Activated CD4-positive, alpha-beta memory T cell treated with anti-CD3 and anti-CD28 coated beads, Interleukin-2, amount 10 ng/mL, durations not matched to agents 7 days and 5 days (primary cell): ENCODE data around the gene PABPN1L. TPM values are rescaled to one million over a fixed set of nuclear protein-coding genes. Genes with fewer than 3 reads are reported as not detected.

Experiments used
- CTCF ChIA-PET: fragments of 350-600 bp; sonication (Branson Sonifier 250); formaldehyde crosslinking; loops from one replicate; lab custom pipeline; 2021; ENCODE audit warnings: antibody characterized with exemption, inconsistent platforms; lab: Charles Lee
- POLR2A ChIA-PET: fragments of 350-600 bp; sonication (Branson Sonifier 250); formaldehyde crosslinking; loops from one replicate; lab custom pipeline; 2021; ENCODE audit warnings: antibody characterized with exemption; lab: Charles Lee
- DNase-seq: peaks from one replicate; pipeline ENCODE4 v3.0.0-alpha.2; 2020
- H3K27ac Mint-ChIP-seq: one replicate; pipeline ENCODE4 v1.8.0; 2021; ENCODE audit warnings: mild to moderate bottlenecking, mixed read lengths
- H3K27me3 Mint-ChIP-seq: one replicate; pipeline ENCODE4 v1.8.0; 2021; ENCODE audit warnings: mixed read lengths
- H3K36me3 Mint-ChIP-seq: one replicate; pipeline ENCODE4 v1.8.0; 2021; ENCODE audit warnings: low read depth, mixed read lengths
- H3K4me1 Mint-ChIP-seq: one replicate; pipeline ENCODE4 v1.8.0; 2021; ENCODE audit warnings: mixed read lengths
- H3K4me3 Mint-ChIP-seq: one replicate; pipeline ENCODE4 v1.8.0; 2021; ENCODE audit warnings: mild to moderate bottlenecking, mixed read lengths
- H3K9me3 Mint-ChIP-seq: one replicate; pipeline ENCODE4 v1.8.0; 2021; ENCODE audit warnings: mixed read lengths
- total RNA-seq, 2 experiments: library from RNA; stranded (reverse); gene quantifications; one replicate each; pipeline ENCODE4 v1.2.3, GENCODE V29; 2021

Gene PABPN1L
- total RNA-seq, 2 experiments from 2014 or later = not detected

GRCh38 chr16:88884569-88885271 is 18.3 kb upstream of the PABPN1L start:
- POLR2A ChIA-PET = no interaction called here
- Mint-ChIP-seq H3K36me3 (no peaks in the 10 kb centered on the region), H3K27me3 (no peaks in the 10 kb centered on the region), H3K4me3 (no peak overlapping the region), H3K4me1 (peaks cover 2% of the 10 kb centered on the region), H3K27ac (no peak overlapping the region), H3K9me3 (no peaks in the 10 kb centered on the region)
- CTCF ChIA-PET = no interaction called here
- no peak for DNase-seq

DNA sequence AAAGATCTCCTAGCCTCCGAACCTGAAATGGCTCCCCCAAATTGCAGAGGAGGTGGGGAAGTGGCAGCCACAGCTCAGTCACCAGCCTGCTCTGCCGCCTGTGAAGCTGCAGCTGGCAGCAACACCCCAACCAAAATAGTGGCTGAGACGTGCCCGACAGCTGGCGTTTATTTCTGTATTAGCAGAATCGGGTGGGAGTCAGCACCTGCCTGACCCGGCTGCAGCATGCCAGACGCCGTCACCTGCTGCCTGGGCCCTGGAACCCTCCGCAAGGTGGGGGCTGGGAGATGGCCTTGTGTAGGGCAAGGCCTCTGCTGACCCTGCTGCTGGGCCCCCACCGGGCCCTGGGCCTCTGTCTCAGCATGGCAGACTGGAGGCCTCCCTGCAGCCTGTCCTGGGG is 17.5 kb upstream of the PABPN1L start:
- peaks cover 2% of the 10 kb centered on the region for H3K4me1 Mint-ChIP-seq
- CTCF ChIA-PET = no interaction called here
- H3K4me3 Mint-ChIP-seq = no peak overlapping the region
- POLR2A ChIA-PET = no interaction called here
- DNase-seq = no peak
- H3K9me3 Mint-ChIP-seq = no peaks in the 10 kb centered on the region
- H3K27me3 Mint-ChIP-seq = no peaks in the 10 kb centered on the region
- H3K27ac Mint-ChIP-seq = no peak overlapping the region
- H3K36me3 Mint-ChIP-seq = no peaks in the 10 kb centered on the region

DNA sequence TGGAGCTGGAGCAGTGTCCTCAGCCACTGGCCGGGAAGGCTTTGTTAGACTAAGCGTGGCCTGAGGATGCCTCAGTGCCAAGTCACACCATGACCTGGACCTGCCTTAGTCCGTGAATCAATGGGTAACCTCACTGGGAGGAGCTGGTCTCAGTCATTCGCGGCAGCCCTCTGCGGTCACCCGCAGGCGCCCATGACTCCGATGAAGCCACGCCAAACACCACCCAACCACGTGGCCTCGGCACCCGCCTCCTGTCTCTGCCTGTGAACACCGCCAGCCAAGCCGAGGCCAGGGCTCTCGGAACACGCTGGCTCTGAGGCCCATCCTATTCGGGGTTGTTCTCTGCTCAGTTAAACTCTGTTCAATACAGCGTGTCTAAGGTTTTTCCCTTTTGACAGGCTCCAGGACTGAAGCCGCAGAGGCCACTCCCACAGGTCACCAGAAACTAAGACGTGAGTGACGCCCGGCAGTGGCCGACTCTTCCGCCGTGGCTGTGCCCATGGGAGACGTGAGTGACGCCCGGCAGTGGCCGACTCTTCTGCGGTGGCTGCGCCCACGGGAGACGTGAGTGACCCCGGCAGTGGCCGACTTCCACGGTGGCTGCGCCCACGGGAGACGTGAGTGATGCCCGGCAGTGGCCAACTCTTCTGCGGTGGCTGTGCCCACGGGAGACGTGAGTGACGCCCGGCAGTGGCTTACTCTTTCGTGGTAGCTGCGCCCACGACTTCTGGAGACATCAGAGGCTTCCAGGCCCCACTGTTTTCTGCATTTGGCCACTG is 16.8 kb upstream of the PABPN1L start:
- Mint-ChIP-seq H3K27me3 (no peaks in the 10 kb centered on the region), H3K9me3 (no peaks in the 10 kb centered on the region), H3K4me3 (no peak overlapping the region), H3K4me1 (peaks cover 2% of the 10 kb centered on the region), H3K36me3 (no peaks in the 10 kb centered on the region), H3K27ac (no peak overlapping the region)
- no peak for DNase-seq
- ChIA-PET POLR2A (no interaction called here), CTCF (no interaction called here)

DNA sequence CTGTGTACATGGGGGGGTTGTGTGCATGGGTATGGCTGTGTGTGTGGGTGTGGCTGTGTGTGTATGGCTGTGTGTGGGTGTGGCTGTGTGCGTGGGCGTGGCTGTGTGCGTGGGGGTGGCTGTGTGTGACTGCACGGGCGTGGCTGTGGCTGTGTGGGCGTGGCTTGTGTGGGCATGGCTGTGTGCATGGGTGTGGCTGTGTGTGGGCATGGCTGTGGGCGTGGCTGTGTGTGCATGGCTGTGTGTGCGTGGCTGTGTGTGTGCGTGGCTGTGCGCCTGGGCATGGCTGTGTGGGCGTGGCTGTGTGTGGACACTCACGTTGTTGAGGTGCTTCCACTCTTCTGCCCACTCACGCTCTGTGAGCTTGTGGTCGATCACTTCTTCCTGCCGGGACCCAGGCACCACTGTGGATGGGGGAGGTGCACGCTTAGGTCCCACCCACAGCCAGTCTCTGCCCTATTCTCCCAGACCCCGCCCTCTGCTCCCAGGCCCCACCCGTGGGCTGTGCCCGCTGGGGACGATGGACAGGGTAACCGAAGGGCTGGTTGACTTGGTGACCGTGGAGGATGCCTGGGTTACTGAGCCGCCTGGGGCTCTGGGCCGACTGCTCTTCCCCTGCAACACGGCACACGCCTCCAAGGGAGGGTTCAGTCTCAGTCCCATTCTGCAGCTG is 16.0 kb upstream of the PABPN1L start:
- POLR2A ChIA-PET = no interaction called here
- peaks cover 2% of the 10 kb centered on the region for H3K4me1 Mint-ChIP-seq

DNA sequence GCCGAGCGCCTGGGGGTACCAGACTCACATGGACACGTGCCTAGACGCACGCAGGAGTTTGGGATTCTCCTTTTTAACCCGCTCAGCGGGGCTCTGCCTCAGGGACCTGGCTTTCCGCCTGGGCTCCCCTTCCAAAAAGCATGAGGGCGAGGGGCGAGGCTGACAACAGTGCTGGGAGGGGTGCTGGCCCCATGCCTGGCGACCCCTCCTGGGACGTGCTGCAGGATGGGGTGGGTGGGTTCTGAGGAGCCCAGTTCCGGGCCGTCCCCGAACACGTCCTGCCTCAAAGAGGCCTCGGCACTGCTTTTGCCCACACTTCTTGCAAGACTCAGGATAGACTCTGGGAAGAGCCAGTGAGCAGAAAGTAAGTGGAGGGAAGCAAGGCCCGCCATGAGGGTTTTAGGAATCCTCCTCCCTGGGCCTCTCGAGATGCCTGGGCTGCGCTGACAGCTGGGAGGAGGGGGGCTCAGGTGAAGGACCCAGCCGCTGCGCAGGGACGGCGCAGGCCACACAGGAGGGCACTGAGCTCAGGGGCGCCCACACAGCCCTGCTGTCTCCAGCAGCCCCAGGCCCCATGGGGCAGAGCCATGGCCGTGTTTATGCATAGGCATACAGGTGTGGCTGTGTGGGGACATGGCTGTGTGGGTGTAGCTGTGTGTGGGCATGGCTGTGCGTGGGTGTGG is 15.4 kb upstream of the PABPN1L start:
- no peaks in the 10 kb centered on the region for H3K27me3 Mint-ChIP-seq
- CTCF ChIA-PET = no interaction called here
- no peak overlapping the region for H3K27ac Mint-ChIP-seq

More for the DNA sequence above, 16.0 kb upstream of the PABPN1L start:
- no peaks in the 10 kb centered on the region for H3K36me3 Mint-ChIP-seq
- peak; percentile 37 for DNase-seq
- no peak overlapping the region for H3K4me3 Mint-ChIP-seq
- CTCF ChIA-PET = no interaction called here
- H3K27me3 Mint-ChIP-seq = no peaks in the 10 kb centered on the region
- H3K27ac Mint-ChIP-seq = no peak overlapping the region
- H3K9me3 Mint-ChIP-seq = no peaks in the 10 kb centered on the region

GRCh38 chr16:88881007-88881615 is 14.7 kb upstream of the PABPN1L start:
- H3K27me3 Mint-ChIP-seq = no peaks in the 10 kb centered on the region
- POLR2A ChIA-PET = interaction anchor here (0.6 kb wide), 1 partner anchor 23 kb away, joined by 3 read pairs; no protein-coding TSS in a partner anchor
- H3K4me1 Mint-ChIP-seq = peaks cover 2% of the 10 kb centered on the region
- H3K9me3 Mint-ChIP-seq = no peaks in the 10 kb centered on the region
- no peak overlapping the region for H3K4me3 Mint-ChIP-seq
- no peak overlapping the region for H3K27ac Mint-ChIP-seq
- CTCF ChIA-PET = no interaction called here
- DNase-seq = no peak
- no peaks in the 10 kb centered on the region for H3K36me3 Mint-ChIP-seq

More for the DNA sequence above, 15.4 kb upstream of the PABPN1L start:
- Mint-ChIP-seq H3K4me3 (no peak overlapping the region), H3K9me3 (no peaks in the 10 kb centered on the region), H3K36me3 (no peaks in the 10 kb centered on the region), H3K4me1 (peaks cover 2% of the 10 kb centered on the region)
- no peak for DNase-seq
- POLR2A ChIA-PET = no interaction called here

- ChIA-PET POLR2A (interaction anchor here (0.6 kb wide), 1 partner anchor 23 kb away, joined by 3 read pairs; no protein-coding TSS in a partner anchor), CTCF (no interaction called here)
- Mint-ChIP-seq H3K4me1 (peaks cover 3% of the 10 kb centered on the region), H3K9me3 (no peaks in the 10 kb centered on the region), H3K4me3 (no peak overlapping the region), H3K36me3 (no peaks in the 10 kb centered on the region), H3K27ac (no peak overlapping the region), H3K27me3 (no peaks in the 10 kb centered on the region)
- no peak for DNase-seq
Measured at GRCh38 chr16:88880226-88881006, 14.0 kb upstream of the PABPN1L start.

GRCh38 chr16:88879788-88880055 is 13.3 kb upstream of the PABPN1L start:
- ChIA-PET POLR2A (no interaction called here), CTCF (no interaction called here)
- Mint-ChIP-seq H3K4me3 (no peak overlapping the region), H3K9me3 (no peaks in the 10 kb centered on the region), H3K4me1 (peaks cover 3% of the 10 kb centered on the region), H3K27me3 (no peaks in the 10 kb centered on the region), H3K36me3 (no peaks in the 10 kb centered on the region), H3K27ac (no peak overlapping the region)
- no peak for DNase-seq

GRCh38 chr16:88878967-88879787 is 12.7 kb upstream of the PABPN1L start:
- no peak for DNase-seq
- H3K27me3 Mint-ChIP-seq = no peaks in the 10 kb centered on the region
- H3K4me1 Mint-ChIP-seq = peaks cover 3% of the 10 kb centered on the region
- CTCF ChIA-PET = no interaction called here
- no peak overlapping the region for H3K27ac Mint-ChIP-seq
- no peak overlapping the region for H3K4me3 Mint-ChIP-seq
- H3K36me3 Mint-ChIP-seq = no peaks in the 10 kb centered on the region
- POLR2A ChIA-PET = no interaction called here
- no peaks in the 10 kb centered on the region for H3K9me3 Mint-ChIP-seq

GRCh38 chr16:88878356-88878755 is 11.9 kb upstream of the PABPN1L start:
- Mint-ChIP-seq H3K27ac (no peak overlapping the region), H3K4me3 (no peak overlapping the region), H3K27me3 (no peaks in the 10 kb centered on the region), H3K4me1 (peaks cover 3% of the 10 kb centered on the region), H3K36me3 (no peaks in the 10 kb centered on the region), H3K9me3 (no peaks in the 10 kb centered on the region)
- ChIA-PET CTCF (no interaction called here), POLR2A (no interaction called here)
- DNase-seq = no peak

- Mint-ChIP-seq H3K4me3 (no peak overlapping the region), H3K27ac (no peak overlapping the region)
- POLR2A ChIA-PET = no interaction called here
Measured at GRCh38 chr16:88877564-88878289, 11.3 kb upstream of the PABPN1L start.

More at GRCh38 chr16:88877564-88878289, 11.3 kb upstream of the PABPN1L start:
- CTCF ChIA-PET = no interaction called here
- Mint-ChIP-seq H3K27me3 (no peaks in the 10 kb centered on the region), H3K4me1 (peaks cover 3% of the 10 kb centered on the region), H3K9me3 (no peaks in the 10 kb centered on the region), H3K36me3 (no peaks in the 10 kb centered on the region)
- no peak for DNase-seq
